ENCODE data around the gene CNTLN. TPM values are rescaled to one million over a fixed set of nuclear protein-coding genes. Genes with fewer than 3 reads are reported as not detected.

CNTLN gene
- total RNA-seq, 1 experiment from 2014 or later = 15.0 TPM

DNA sequence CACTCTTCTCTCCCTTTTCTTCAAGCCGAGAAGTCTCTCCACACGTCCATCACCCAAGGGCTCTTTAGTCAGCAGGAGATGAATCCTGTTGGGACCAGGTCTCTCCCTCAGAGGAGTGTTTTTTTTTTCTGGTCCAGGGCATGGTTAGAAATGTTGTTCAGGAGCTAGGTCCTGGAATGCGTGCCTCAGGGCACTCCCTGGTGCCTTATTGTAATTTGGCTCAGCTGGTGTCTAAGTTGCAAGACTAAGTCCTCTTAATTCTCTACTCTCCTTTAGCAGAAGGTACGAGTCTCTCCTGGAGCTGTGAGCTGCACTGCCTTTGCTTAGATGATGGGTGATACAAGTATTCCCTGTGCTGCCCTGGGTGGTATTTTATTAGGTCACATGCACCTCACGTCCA, 111.9 kb downstream of the CNTLN start:
- H3K27ac ChIP-seq (ENCODE audit: insufficient read length, low read depth, low read length) = no peak overlapping the region
- no peak overlapping the region for H3K4ac ChIP-seq (ENCODE audit: low read depth, low read length)
- no peak overlapping the region for H3K18ac ChIP-seq (ENCODE audit: insufficient read length, low read depth, low read length)
- H3K79me2 ChIP-seq (ENCODE audit: insufficient read depth, low read length) = no peaks in the 10 kb centered on the region
- Mint-ChIP-seq H3K27ac (no peak overlapping the region; a peak in 1 of 7 replicates), H3K4me3 (no peak overlapping the region), H3K36me3 (ENCODE audit: insufficient read depth in 1 of 3, low read depth in 3 of 3) (peaks cover 24 to 52% (median 32%) of the 10 kb centered on the region in 3 experiments), H3K9me3 (peaks cover 23 to 26% of the 10 kb centered on the region in 2 experiments), H3K27me3 (ENCODE audit: low read depth) (no peaks in the 10 kb centered on the region; the same call in 1 of the 2 replicates), H3K4me1 (peaks cover 2 to 10% of the 10 kb centered on the region in 2 experiments; a peak in 2 of 4 replicates)
- no peaks in the 10 kb centered on the region for H3K79me1 ChIP-seq (ENCODE audit: insufficient read depth, low read depth, low read length, poor library complexity, severe bottlenecking)
- no peaks in the 10 kb centered on the region for H3K4me1 ChIP-seq (ENCODE audit: insufficient read depth, low read length)
- WGBS (ENCODE audit: extremely low coverage, insufficient read length, low lambda C conversion rate) = no CpG with 5 or more reads among the region's 5 CpGs
- peaks cover 5% of the 10 kb centered on the region for H3K9me3 ChIP-seq (ENCODE audit: control insufficient read depth, low read depth, low read length)
- H3K23me2 ChIP-seq (ENCODE audit: insufficient read length, low read depth, low read length, poor library complexity, severe bottlenecking) = no peaks in the 10 kb centered on the region
- H3K14ac ChIP-seq (ENCODE audit: insufficient read depth, low read length) = no peak overlapping the region
- no peak overlapping the region for H2AFZ ChIP-seq (ENCODE audit: low read length)
- H3K23ac ChIP-seq (ENCODE audit: insufficient read length, low read depth, low read length) = no peak overlapping the region
- DNase-seq = no peak
- no peak overlapping the region for H2BK20ac ChIP-seq (ENCODE audit: low read depth, low read length, poor library complexity, severe bottlenecking)
- no peak overlapping the region for H3T11ph ChIP-seq (ENCODE audit: low read length)
- H2BK5ac ChIP-seq (ENCODE audit: insufficient read length, low read length) = no peak overlapping the region
- H4K20me1 ChIP-seq (ENCODE audit: control insufficient read depth, insufficient read depth, insufficient read length) = no peaks in the 10 kb centered on the region
- no peak overlapping the region for H4K5ac ChIP-seq (ENCODE audit: insufficient read length, low read depth, low read length)
- H3K9ac ChIP-seq (ENCODE audit: extremely low read depth, insufficient read length, low read length) = no peak overlapping the region
- H4K8ac ChIP-seq (replicated peaks; ENCODE audit: insufficient read length, low read depth, low read length) = no peak overlapping the region
- TF ChIP-seq, protein P1, sequence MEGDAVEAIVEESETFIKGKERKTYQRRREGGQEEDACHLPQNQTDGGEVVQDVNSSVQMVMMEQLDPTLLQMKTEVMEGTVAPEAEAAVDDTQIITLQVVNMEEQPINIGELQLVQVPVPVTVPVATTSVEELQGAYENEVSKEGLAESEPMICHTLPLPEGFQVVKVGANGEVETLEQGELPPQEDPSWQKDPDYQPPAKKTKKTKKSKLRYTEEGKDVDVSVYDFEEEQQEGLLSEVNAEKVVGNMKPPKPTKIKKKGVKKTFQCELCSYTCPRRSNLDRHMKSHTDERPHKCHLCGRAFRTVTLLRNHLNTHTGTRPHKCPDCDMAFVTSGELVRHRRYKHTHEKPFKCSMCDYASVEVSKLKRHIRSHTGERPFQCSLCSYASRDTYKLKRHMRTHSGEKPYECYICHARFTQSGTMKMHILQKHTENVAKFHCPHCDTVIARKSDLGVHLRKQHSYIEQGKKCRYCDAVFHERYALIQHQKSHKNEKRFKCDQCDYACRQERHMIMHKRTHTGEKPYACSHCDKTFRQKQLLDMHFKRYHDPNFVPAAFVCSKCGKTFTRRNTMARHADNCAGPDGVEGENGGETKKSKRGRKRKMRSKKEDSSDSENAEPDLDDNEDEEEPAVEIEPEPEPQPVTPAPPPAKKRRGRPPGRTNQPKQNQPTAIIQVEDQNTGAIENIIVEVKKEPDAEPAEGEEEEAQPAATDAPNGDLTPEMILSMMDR (conservative IDR thresholded peaks at IDR 0.05) = no peak
- H3K4me2 ChIP-seq (ENCODE audit: insufficient read depth, insufficient read length, low read length) = no peak overlapping the region
- H2BK12ac ChIP-seq (ENCODE audit: insufficient read length, low read depth, low read length) = no peak overlapping the region
- no peak overlapping the region for H2BK120ac ChIP-seq (ENCODE audit: low read depth, low read length, poor library complexity, severe bottlenecking)
- H4K91ac ChIP-seq (ENCODE audit: insufficient read length, low read depth, low read length) = no peak overlapping the region
- H2BK15ac ChIP-seq (ENCODE audit: low read depth, low read length) = no peak overlapping the region
- H3K27me3 ChIP-seq (ENCODE audit: insufficient read depth, low read length) = no peaks in the 10 kb centered on the region
- H2AK5ac ChIP-seq (ENCODE audit: insufficient read length, low read length) = no peak overlapping the region
- no peak overlapping the region for H3K56ac ChIP-seq (ENCODE audit: insufficient read length, low read depth, low read length)
